Stimulated activated CD4-positive, alpha-beta T cell treated with anti-CD3 and anti-CD28 coated beads, Interleukin-2, amount 100 ng/mL, for 4 hours (primary cell): ENCODE measurements around the gene MAX.

Source experiments
- DNase-seq: peaks from one replicate; pipeline ENCODE4 v3.0.0-alpha.2; 2020; ENCODE audit warnings: low read depth

Gene MAX, protein sequence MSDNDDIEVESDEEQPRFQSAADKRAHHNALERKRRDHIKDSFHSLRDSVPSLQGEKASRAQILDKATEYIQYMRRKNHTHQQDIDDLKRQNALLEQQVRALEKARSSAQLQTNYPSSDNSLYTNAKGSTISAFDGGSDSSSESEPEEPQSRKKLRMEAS

DNA sequence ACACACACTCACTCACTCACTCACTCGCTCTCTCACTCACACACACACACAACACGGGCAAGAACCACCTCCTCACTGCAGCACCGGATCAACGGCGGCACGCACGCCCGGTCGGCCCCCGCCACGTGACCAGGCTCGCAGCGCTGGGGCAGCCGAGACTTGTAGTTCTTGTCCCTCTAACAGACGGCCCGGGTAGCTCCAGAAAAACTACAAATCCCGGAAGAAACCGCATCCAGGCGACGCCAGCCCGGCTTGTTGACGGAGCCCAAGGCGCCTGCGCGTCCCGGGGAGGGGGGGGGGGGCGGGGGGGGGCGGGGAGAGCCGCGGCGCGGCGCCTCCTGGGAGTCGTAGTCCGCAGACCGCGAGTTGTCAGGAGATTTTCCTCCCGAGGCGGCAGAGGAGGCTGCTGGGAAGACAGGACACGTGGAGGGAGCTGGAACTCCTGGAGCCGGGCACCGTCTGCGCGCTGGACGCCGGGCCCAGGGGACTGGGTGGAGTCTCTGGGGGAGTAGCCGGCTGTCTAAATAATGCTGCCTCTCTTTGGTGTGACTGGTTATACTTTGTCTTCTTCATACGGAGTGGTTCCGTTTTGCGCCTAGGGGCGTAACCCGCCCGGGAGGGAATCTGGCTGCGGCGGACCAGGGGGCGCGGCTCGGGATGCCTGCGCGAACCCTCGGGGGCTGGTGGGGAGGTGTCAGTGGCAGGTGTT is at the start of gene MAX:
TSS of gene MAX (minus strand) at position 77 of the 709 bp plus-strand sequence. CDS start 178 bp downstream, outside the sequence.
- DNase-seq, result peak; percentile 98

DNA sequence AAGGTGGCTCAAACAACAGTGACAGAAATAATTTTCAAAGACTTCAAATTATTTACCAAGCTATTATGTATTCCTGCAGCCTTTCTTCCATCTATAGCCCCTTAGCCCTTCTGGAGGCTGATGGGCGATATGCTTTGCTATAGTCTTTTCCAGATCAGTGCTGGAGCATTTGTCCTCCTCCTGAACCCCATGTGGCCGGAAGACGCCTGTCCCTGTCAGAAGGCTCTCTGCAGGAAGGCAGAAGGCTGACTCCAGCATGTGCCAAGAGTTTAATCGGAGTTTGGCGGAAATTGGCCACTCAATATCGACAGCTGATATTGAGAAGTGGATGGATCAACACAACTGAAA is 49.3 kb upstream of the MAX start:
- DNase-seq, result no peak

DNA sequence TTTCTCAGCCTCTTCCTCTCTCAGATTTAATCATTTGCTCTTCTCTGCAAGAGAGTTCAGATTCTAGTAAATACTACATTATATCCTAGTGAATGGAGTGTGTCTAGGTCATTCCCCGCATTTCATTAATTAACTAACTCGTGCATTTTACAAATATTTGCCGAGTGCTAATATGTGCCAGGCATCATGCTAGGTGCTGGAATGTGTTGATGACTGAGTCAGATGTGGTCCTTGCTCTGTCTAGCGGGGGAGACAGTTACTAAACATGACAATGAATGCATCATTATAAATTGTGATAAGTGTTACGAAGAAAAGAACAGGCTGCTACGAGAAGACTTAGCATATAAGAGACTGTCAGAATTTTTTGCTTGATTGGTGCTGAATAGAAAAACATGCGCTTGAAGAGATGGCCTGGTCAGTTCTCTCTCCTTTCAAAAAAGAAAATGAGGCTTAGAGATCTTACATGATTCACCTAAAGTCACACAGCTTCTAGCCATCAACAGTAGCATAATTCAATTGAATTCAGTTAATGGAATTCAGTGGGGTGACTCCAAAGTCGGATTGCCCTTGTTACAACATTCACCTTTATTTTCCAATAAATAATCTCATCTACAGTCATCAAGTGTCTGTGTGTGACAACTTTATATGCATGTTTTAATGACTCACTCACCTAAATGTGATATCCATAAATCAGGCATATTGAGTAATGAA is 48.7 kb upstream of the MAX start:
- no peak for DNase-seq

DNA sequence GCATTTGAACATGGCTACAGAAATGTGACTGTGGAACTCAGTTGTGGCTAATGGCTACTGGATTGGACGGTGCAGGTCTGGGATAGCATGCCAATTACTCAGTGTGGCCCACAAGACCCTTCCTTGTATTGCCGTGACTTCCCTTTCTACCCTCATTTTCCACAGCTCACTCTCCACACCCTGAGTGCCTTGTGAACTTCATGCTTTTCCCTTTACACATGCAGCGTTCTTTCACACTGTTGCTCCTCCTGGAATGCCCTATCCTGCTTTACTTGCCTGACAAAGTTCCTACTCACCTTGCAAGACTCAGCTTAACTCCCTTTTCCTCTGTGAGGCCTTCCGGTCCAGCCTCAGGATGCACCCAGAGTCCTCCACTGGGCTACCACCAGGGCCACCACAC is 46.8 kb upstream of the MAX start:
- DNase-seq, result no peak

DNA sequence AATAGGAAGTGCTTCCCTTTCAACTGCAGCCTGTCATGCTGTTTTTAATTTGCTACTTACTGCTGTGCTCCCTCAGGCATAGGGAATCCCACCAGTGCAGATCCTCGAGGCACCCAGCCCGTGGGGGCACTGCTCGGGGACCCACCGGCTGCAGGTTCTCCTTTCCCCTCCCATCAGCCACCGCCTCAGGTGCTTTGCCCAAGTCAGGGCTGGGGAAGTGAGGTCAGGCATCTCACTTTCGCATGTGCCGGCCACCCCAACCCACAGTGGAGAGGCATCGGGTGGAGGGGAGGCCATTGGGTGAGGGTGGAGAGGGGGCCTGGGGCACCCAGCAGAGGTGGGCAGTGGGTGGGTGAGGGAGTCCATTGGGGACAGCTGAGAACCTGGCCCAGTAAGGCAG is 41.9 kb upstream of the MAX start:
- no peak for DNase-seq

DNA sequence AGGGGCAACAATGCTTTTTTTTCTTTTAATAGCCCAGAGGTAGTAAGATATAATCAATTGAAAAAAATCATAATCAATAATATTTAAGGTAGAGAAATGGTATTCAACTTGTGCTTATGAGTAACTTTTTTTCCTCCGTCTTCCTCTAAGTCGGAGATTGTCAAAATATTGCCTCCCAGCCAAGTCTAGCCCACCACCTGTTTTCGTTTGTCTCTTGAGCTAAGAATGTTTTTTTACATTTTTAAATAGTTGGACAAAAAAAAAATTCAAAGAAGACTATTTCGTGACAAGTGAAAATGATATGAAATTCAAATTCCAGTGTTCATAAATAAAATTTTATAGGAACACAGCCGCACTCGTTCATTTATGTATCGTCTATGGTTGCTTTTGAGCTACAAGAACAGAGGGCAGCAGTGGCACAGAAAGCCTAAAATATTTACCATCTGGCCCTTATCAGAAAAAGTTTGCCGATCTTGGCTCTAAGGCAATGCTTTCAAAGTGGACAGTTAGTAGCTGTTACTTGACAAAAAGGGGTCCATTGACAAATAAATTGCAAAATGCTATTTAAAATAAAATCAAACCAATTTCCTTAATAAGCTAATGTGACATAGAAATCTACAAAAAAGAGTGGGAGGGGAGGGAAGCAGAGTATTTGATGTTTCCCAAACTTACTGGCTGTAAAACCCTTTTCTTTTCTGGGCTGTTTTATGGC is 40.8 kb upstream of the MAX start:
- no peak for DNase-seq

DNA sequence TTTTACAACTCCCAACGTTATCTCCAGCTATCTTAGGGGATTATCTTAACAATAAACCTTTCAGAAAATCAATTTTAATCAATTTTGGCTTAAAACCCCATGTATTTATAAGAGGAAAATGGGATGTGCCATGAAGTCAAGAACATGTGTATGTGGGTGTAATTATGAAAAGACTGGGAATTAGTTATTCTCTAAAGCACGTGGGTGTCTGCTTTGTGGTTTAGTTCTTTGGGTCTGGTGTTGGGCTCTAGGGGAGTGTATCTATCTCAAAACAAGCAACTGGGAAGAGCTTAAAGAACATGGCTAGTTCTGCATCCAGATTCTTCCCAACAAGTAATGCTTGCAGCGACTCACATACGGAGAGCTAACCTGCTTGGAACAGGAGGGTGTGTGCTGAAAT is 40.1 kb upstream of the MAX start:
- no peak for DNase-seq

DNA sequence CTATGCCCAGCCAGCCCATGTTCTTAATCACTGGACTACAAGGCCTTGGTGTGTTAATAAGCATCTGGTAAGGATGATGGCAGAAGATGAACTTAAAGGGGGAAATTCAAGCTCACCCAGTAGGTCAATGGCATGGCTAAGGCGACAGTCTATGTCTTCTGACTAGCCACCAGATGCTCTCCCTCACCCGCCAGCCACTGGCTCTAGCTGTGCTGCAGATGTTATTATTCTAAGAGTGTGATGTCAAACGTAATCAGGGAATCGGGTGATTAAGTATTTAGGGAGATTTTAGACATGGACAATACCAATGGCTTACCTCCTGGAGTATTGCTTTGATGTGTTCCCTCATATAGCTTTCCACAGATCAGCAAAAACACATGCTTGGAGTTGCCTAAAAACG is 39.2 kb upstream of the MAX start:
- DNase-seq, result no peak

DNA sequence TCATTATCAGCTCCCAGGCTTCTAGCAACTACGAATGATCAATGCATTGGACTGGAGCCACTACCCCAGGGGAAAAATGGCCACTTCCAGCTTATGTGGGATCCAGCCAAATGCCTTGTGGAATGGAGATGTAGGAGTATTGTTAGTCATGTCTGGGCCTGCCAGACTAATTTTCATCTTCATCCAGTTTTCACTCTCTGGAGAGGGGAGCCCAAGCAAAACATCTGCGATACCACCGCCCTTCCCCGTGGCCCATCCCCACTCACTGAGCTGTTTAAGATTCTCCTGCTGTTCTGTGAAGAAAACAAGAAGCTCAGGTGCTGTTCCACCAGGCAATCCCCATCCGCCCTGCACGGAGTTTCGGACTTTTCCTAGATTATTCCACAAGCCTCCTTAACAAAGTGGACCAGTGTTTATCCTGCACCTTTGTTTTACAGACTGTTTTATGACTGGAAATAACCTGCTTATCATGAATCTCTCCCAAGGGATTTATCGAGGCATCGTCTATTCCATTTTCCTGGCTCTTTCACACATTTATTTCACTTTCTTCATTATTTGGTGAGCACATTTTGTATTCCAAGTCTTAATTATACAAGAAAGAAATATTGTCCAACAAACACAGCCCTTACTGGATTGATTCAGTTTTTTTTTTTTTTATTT is 35.5 kb upstream of the MAX start:
- no peak for DNase-seq

DNA sequence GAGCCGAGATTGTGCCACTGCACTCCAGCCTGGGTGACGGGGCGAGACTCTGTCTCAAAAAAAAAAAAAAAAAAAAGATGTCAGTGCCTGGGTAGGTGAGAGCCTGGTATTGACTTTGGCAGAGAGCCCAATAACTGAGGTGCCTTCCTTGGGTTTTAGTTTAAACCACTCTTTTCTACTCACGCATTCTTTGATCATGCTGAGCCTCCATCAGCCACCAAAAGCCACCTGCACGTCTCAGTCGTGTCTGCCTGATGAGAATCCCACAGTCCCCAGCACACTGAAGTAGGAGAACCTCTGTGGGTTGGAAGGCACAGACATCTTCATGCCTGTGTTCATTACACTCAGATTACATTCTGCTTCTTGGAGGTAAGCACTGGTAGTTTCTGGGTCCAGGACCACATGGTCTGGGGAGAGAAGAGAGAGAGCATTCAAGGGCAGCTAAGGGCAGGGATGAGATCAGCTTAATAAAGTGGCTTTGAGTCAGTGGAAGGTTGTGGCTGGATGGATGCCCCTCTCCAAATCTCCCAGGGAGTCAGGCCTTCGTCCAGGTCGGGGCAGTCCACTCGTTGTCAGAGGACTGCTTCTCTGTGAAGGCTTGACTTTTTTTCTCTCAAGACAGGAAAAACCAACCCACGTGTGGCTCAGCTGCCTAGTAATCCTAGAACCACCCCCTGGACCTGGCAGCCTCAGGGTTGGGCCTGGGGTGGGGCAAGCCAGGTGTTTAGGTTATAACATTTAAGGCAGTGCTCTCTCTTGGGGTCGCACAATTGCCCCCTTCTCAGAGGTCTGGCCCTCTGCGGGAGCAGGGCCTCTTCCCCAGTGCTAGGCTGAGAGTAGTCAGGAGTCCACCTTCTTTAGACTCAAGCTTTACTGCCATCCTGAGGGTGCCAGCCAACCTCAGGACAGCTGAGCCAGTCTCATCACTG is 32.6 kb upstream of the MAX start:
- DNase-seq, result no peak

DNA sequence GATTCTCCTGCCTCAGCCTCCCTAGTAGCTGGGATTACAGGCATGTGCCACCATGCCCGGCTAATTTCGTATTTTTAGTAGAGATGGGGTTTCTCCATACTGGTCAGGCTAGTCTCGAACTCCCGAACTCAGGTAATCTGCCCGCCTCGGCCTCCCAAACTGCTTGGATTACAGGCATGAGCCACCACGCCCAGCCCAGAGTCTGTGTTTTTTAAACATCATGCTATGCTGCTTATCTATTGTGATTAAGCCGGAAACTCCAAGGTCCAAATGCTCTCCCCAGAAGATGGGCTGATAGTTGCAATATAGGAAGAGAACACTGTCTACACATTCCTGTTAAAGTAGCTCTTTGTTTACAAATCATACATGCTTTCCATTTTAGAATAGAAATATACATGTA is 30.5 kb upstream of the MAX start:
- DNase-seq, result no peak

DNA sequence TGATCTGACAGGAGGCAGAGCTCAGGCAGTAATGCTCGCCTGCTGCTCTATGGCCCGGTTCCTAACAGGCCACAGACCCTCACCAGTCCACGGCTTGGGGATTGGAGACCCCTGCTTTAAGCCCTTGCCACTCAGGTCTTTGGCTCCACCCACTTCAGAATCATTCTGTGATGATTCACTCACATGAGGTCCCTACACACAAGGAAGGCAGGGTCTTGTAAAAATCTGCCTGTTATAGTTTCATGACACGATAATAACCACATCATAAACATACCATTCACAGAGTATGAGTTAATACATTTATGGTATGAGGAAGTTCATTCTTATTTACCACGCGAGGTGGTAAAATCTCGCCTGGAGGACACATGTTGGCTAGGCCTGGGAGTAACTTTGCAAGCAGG is 29.0 kb upstream of the MAX start:
- DNase-seq, result no peak

DNA sequence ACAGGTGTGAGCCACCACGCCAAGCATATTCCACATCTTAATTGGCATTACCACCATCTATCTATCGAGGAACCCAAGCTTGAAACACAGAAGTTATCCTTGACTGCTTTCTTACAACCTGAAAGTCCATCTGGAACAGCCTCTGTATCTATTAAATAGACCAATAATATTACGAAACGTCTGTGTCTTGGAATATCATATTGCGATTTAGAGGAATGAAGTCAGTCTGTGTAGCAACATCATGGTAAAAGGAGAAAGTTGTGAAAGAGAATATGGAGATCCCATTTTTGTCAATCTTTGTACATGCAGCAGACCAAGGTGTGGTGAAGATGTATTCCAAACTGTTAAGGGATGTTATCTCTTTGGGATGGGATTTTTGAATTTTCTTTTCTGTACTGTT is 25.8 kb upstream of the MAX start:
- DNase-seq, result no peak

DNA sequence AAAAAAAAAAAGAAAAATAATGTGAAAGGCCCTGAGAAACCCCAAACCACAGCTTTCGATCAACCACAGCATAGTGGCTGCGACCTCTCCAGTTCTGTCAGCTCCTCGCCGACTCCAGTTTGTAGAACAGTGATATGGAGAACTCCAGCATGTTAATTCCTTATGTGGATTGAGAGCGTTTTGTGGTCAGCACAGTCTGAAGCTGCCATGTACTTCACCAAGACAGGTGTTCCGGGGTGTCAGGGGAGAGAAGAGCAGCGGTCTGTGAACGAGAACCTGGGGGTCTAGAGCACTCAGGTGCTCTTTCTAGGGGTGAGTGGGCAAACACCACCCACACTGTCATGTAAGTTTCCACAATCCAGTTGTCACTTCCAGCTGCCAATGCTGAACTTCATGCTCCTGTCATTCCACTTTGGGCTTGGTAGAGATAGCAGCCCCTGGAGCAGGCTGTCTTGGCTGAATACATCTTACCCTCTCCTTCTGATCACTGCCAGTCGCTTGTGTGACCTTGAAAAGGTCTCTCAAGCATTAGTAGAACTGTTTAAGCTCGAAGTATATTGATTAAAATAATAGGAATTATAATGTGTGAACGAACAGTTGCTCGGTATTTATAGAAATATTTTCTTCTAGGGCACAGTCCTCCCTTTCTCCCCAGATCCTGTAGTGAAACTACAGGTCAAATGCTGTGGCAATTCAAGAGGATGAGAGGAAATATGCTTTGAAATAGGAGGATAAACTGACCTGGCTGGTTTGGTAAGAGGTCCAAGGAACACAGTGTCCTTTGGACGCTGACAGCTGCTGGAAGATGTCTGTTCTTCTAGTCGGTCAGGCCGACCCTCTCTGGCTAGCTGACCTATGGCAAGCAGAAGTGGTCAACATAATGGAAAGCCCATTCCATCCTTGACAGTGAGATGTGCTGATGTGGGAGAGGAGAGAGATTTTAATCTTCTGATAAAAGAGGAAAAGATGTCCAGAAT is 15.7 kb upstream of the MAX start:
- no peak for DNase-seq

DNA sequence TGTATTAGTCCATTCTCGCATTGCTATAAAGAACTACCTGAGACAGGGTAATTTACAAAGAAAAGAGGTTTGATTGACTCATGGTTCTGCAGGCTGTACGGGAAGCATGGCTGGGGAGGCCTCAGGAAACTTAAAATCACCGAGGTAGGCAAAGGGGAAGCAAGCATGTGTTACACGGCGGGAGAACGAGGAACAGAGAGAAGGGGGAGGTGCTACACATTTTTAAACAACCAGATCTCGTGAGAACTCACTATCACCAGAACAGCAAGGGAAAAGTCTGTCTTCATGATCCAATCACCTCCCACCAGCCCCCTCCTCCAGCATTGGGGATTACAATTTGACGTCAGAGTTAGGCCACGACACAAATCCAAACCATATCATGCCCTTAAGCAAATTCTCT is 13.3 kb upstream of the MAX start:
- DNase-seq, result no peak

DNA sequence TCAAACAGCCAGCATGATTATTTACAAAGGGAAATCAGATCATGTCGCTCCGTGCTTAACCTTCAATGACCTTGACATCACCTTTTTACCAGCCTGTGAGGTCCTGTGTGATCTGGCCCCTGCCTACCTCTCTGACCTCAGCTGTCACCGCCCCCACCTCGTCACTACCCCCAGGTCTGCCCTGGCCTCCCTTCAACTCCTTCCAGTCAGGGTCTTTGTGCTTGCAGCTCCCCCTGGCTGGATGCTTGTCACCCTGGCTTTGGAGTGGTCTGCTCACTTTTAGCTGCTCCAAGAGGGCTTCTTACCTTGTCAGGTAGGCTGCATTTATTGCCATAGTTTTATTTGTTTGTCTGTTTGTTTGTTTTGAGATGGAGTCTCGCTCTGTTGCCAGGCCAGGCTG is 8.2 kb upstream of the MAX start:
- DNase-seq, result no peak

DNA sequence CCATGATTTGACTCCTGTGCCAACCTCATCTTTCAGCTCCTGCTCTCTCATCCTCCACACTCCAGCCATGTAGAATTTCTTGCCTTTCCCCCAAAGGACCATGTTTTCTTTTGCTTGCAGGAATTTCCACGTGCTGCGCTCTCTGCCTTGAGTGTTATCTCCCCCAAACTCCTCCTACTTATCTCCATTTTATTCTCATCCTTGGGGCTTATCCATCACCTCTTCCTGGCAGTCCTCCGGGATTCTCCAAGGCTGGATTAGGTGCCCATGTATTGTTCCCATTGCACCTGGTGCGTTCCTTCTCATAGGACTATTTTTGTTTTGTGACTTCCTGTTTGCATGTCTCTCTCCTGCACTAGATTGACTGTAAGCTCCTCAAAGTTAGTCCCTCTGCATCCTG is 7.0 kb upstream of the MAX start:
- DNase-seq, result no peak

DNA sequence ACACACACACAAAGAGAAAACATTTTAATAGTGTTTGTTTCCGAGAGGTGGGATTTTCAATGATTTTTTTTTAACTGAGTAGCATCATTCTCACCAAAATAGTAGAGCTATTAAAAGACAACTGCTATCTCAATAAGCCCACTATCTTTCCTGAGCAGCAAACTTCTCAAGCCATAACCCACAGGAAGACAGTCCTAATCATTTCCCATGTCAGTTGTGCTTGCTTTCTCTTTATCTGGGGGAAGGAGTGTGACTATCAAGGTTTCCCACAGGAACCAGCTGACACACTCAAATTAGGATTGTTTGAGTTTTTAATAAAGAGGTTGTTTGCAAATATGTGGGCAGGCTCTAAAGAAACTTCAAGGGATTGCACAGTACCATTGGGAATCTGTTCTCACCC is 4.9 kb upstream of the MAX start:
- DNase-seq, result no peak

DNA sequence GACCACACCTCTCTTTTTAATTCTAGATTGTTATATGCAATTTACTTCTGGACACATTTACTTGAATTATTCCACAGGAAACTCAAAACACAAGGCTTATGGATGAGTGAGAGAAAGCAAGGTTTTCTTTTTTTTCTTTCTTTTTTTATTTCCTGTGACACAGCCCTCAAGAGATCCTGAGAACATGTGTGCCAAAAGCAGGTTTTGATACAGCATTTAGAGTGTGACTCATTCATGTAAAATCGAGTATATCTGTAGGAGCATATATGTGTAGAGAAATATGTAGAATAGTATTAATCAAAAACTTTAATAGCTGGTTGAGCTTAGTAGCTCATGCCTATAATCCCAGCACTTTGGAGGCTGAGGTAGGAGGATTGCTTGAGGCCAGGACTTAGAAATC is 4.4 kb upstream of the MAX start:
- no peak for DNase-seq

DNA sequence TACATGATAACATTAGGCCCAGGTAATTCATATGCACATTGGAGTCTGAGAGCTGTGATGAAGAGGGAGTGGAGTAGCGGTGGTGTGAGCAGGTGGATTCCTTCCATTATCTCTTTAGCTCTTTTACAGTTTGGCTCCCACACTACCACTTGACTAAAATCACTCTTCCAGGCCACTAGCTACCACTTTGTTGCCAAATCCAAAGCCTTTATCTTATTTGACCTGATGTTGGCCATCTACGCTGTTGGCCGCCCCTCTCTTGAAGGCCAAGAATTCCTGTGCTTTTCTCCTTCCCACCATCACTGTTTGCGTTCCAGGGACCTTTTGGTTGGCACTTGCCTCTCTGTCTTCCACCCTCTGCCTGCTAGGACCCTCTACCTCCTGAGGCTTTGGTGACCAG is 4.0 kb upstream of the MAX start:
- no peak for DNase-seq
